Measurements from ENCODE around the gene DLG2. TPM values are rescaled to one million over a fixed set of nuclear protein-coding genes. Genes with fewer than 3 reads are reported as not detected.

DLG2 gene
- total and polyA plus RNA-seq, 9 of the 15 experiments (the other 6 are each of a cell fraction or from before 2014, with no cell fraction given) = 0.52 to 1.6 (median 0.95) TPM

GRCh38 chr11:84884836-84885235 lies 742.3 kb downstream of the DLG2 start:
- Histone ChIP-seq H3K36me3 (ENCODE audit: control insufficient read depth, insufficient read depth, low read length) (no peaks in the 10 kb centered on the region), H3K9ac (ENCODE audit: insufficient read depth in 1 of 2, low read depth in 2 of 2, low read length in 2 of 2) (no peak overlapping the region), H3K27me3 (ENCODE audit: control insufficient read depth in 2 of 2, insufficient read depth in 2 of 2, low read length in 2 of 2) (no peaks in the 10 kb centered on the region), H3K4me1 (replicated peaks in 1 of 2; ENCODE audit: control insufficient read depth in 2 of 2, insufficient read depth in 2 of 2, low read length in 2 of 2) (no peaks in the 10 kb centered on the region), H3K4me3 (no peak overlapping the region), H2AFZ (ENCODE audit: low read depth, low read length) (no peak overlapping the region), H3K9me1 (ENCODE audit: control insufficient read depth, insufficient read depth, low read length) (no peaks in the 10 kb centered on the region), H3K79me2 (ENCODE audit: control insufficient read depth, insufficient read depth, low read length) (no peaks in the 10 kb centered on the region), H3K4me2 (ENCODE audit: insufficient read depth, low read length) (no peak overlapping the region), H3K9me3 (replicated peaks; ENCODE audit: control insufficient read depth, insufficient read depth, low read depth, low read length) (no peaks in the 10 kb centered on the region; the same call in 1 of the 2 replicates), H4K20me1 (replicated peaks; ENCODE audit: control insufficient read depth, insufficient read depth, low read length) (no peaks in the 10 kb centered on the region), H3K27ac (ENCODE audit: extremely low read depth, low read depth, low read length) (no peak overlapping the region)
- TF ChIP-seq MEIS2 (IDR thresholded peaks at IDR 0.05; ENCODE audit: partially characterized antibody) (no peak), KLF1 (tag; IDR thresholded peaks at IDR 0.05) (no peak), HDAC6 (IDR thresholded peaks at IDR 0.05; ENCODE audit: low read depth, low read length) (no peak), SNIP1 (IDR thresholded peaks at IDR 0.05; ENCODE audit: low read depth) (no peak), ZC3H11A (IDR thresholded peaks at IDR 0.05; ENCODE audit: low read depth, low read length) (no peak), MCM2 (IDR thresholded peaks at IDR 0.05; ENCODE audit: low read depth) (no peak), ATF6 (CRISPR knock-in tag; IDR thresholded peaks at IDR 0.05) (no peak), BDP1 (IDR thresholded peaks at IDR 0.05; ENCODE audit: insufficient read depth, insufficient read length) (no peak), BRF1 (IDR thresholded peaks at IDR 0.05; ENCODE audit: borderline replicate concordance, extremely low read depth, insufficient read length) (no peak), ELK1 (CRISPR knock-in tag; IDR thresholded peaks at IDR 0.05) (no peak), ILK (tag; IDR thresholded peaks at IDR 0.05; ENCODE audit: borderline replicate concordance, low read depth) (no peak)
- intact Hi-C loops (cut with micrococcal nuclease) = no loop called here
- in situ Hi-C loops (cut with MboI) = no loop called here
- ChIA-PET POLR2A (no interaction called here), CTCF (ENCODE audit: low intra/inter-chr PET ratio) (no interaction called here)
- DNase-seq (ENCODE audit: extremely low read depth in 1 of 4, low spot score in 3 of 4) (no peak), FAIRE-seq (no peak), ATAC-seq (no peak)
- BruUV-seq (replicated peaks) = no TSS peak
- 0% methylated on average over 2 of the region's 2 CpGs for WGBS (ENCODE audit: insufficient coverage, low coverage, missing lambda C conversion rate)

Measured in K562 (cell line).